ENCODE results near the gene ELMO1.

Gene ELMO1

DNA sequence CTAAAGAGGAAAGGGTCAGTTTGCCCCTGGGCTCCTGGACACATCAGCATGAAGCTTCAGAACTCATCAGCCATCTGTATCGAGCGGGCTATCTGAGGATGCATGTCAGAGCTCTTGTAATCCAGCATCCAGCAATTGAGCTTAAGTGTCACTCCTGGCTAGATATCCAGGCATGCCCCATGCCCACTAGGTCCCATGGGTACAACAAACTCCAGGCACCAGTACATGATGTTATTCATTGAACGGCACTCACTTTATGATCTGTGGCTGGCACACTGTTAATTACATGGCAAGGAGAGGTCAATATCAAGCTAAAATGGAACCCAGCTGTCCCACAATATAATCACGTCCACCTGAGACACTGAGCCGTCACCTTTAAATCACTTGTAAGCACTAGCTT, 274.2 kb downstream of the ELMO1 start:
- TF ChIP-seq EZH2 (IDR thresholded peaks at IDR 0.05; ENCODE audit: borderline replicate concordance, low read depth, low read length, severe bottlenecking), result no peak
- TF ChIP-seq, protein P1, sequence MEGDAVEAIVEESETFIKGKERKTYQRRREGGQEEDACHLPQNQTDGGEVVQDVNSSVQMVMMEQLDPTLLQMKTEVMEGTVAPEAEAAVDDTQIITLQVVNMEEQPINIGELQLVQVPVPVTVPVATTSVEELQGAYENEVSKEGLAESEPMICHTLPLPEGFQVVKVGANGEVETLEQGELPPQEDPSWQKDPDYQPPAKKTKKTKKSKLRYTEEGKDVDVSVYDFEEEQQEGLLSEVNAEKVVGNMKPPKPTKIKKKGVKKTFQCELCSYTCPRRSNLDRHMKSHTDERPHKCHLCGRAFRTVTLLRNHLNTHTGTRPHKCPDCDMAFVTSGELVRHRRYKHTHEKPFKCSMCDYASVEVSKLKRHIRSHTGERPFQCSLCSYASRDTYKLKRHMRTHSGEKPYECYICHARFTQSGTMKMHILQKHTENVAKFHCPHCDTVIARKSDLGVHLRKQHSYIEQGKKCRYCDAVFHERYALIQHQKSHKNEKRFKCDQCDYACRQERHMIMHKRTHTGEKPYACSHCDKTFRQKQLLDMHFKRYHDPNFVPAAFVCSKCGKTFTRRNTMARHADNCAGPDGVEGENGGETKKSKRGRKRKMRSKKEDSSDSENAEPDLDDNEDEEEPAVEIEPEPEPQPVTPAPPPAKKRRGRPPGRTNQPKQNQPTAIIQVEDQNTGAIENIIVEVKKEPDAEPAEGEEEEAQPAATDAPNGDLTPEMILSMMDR (IDR thresholded peaks at IDR 0.05; ENCODE audit: borderline replicate concordance, extremely low read depth, low read length, poor library complexity, severe bottlenecking), result no peak
- Histone ChIP-seq H3K4me1 (ENCODE audit: insufficient read depth, low read length) (peaks cover 30% of the 10 kb centered on the region), H4K20me1 (ENCODE audit: insufficient read depth, low read length) (no peaks in the 10 kb centered on the region), H3K4me3 (ENCODE audit: low read depth in 1 of 2, low read length in 2 of 2) (no peak overlapping the region), H3K9me3 (ENCODE audit: insufficient read depth, low read length, severe bottlenecking) (peaks cover 4% of the 10 kb centered on the region), H2AFZ (ENCODE audit: low read depth, low read length) (no peak overlapping the region), H3K27ac (ENCODE audit: low read length) (peak overlapping the region; percentile 68), H3K4me2 (ENCODE audit: insufficient read depth, low read length) (no peak overlapping the region), H3K27me3 (ENCODE audit: insufficient read depth, low read length, poor library complexity) (no peaks in the 10 kb centered on the region), H3K9ac (ENCODE audit: low read depth, low read length) (no peak overlapping the region), H3K79me2 (ENCODE audit: insufficient read depth, low read length) (no peaks in the 10 kb centered on the region), H3K36me3 (ENCODE audit: insufficient read depth, low read length) (peaks cover 29% of the 10 kb centered on the region)
- no peak for DNase-seq
- ATAC-seq (ENCODE audit: insufficient read depth, low read depth), result no peak

DNA sequence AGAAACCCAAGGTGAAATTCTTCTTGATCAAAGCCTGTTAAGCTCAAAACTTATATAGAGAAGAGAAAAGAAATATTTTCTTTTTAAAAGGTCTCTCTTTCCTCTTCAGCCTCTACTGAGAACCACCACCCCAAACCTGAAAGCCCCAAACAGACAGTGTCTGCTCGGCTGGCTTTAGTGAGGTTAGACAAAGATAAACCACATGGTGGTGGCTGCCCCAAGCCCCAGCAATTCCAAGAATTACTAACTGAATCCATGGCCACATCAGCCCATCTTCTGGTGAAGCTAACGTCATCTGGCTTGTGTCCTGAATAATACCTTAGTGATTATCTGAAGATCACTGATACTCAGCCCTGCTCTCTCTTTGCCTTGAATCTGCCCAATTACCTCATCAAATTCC, 275.0 kb downstream of the ELMO1 start:
- Histone ChIP-seq H3K27me3 (ENCODE audit: insufficient read depth, low read length, poor library complexity) (no peaks in the 10 kb centered on the region), H3K9me3 (ENCODE audit: insufficient read depth, low read length, severe bottlenecking) (peaks cover 4% of the 10 kb centered on the region), H3K9ac (ENCODE audit: low read depth, low read length) (0 out of 2 replicates have a peak overlapping the region, but pooled peaks have one; percentile 2), H2AFZ (ENCODE audit: low read depth, low read length) (no peak overlapping the region), H3K4me3 (ENCODE audit: low read depth in 1 of 2, low read length in 2 of 2) (no peak overlapping the region), H3K79me2 (ENCODE audit: insufficient read depth, low read length) (no peaks in the 10 kb centered on the region), H3K4me1 (ENCODE audit: insufficient read depth, low read length) (peaks cover 30% of the 10 kb centered on the region), H4K20me1 (ENCODE audit: insufficient read depth, low read length) (no peaks in the 10 kb centered on the region), H3K36me3 (ENCODE audit: insufficient read depth, low read length) (peaks cover 33% of the 10 kb centered on the region), H3K27ac (ENCODE audit: low read length) (peak overlapping the region; percentile 68), H3K4me2 (ENCODE audit: insufficient read depth, low read length) (no peak overlapping the region)
- DNase-seq, result peak; percentile 75
- TF ChIP-seq, protein P1 (IDR thresholded peaks at IDR 0.05; ENCODE audit: borderline replicate concordance, extremely low read depth, low read length, poor library complexity, severe bottlenecking), result no peak
- no peak for TF ChIP-seq EZH2 (IDR thresholded peaks at IDR 0.05; ENCODE audit: borderline replicate concordance, low read depth, low read length, severe bottlenecking)
- peak; percentile 93 for ATAC-seq (ENCODE audit: insufficient read depth, low read depth)

DNA sequence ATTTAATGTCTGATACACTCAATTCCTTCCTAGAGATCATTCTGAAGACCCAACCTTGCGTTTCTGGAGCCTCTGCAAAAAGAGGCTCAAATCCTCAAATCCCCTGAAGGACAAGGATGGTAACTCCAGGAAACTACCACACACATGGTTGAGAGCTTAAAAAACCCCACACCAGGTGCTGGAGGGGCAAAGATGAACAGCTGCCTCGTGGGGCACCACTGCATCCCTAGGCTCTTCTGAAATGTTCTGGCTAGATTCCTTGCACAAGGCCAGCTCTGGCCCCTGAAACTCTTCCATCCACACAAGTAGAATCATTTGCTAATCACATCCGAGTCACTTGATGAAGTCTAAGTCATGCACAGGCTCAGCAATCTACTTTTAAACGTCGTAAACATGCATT, 286.6 kb downstream of the ELMO1 start:
- no peaks in the 10 kb centered on the region for H3K27me3 ChIP-seq (ENCODE audit: insufficient read depth, low read length, poor library complexity)
- no peak; the same call in 2 of the 3 replicates for ATAC-seq (ENCODE audit: insufficient read depth, low read depth)
- H3K9ac ChIP-seq (ENCODE audit: low read depth, low read length), result no peak overlapping the region
- H3K4me3 ChIP-seq (ENCODE audit: low read depth in 1 of 2, low read length in 2 of 2), result no peak overlapping the region
- H3K27ac ChIP-seq (ENCODE audit: low read length), result no peak overlapping the region
- H2AFZ ChIP-seq (ENCODE audit: low read depth, low read length), result no peak overlapping the region
- no peaks in the 10 kb centered on the region for H3K79me2 ChIP-seq (ENCODE audit: insufficient read depth, low read length)
- H4K20me1 ChIP-seq (ENCODE audit: insufficient read depth, low read length), result no peaks in the 10 kb centered on the region
- DNase-seq, result no peak
- H3K9me3 ChIP-seq (ENCODE audit: insufficient read depth, low read length, severe bottlenecking), result peaks cover 2% of the 10 kb centered on the region
- TF ChIP-seq EZH2 (IDR thresholded peaks at IDR 0.05; ENCODE audit: borderline replicate concordance, low read depth, low read length, severe bottlenecking), result no peak
- TF ChIP-seq, protein P1 (IDR thresholded peaks at IDR 0.05; ENCODE audit: borderline replicate concordance, extremely low read depth, low read length, poor library complexity, severe bottlenecking), result no peak
- no peaks in the 10 kb centered on the region; the same call in 1 of the 2 replicates for H3K36me3 ChIP-seq (ENCODE audit: insufficient read depth, low read length)
- H3K4me2 ChIP-seq (ENCODE audit: insufficient read depth, low read length), result no peak overlapping the region
- H3K4me1 ChIP-seq (ENCODE audit: insufficient read depth, low read length), result no peaks in the 10 kb centered on the region

DNA sequence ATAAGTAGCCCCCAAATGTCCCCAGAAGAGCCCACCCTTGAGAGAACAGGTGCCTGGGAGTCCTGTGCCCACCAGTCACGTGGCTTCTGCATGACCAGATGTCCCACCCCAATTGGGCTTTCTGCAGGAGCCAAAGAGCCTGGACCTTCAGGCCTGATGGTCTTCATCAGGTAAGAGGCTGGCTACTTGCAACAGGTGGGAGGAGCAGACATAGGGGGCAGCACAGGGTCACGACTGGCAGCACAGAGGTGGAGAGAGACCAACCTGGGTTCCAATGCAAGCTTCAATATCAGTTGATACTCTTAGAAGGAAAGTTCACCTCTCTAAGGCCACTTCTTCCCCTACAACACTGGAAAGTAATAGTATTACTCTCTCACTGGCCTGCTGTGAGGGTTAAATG, 288.0 kb downstream of the ELMO1 start:
- no peak overlapping the region for H3K9ac ChIP-seq (ENCODE audit: low read depth, low read length)
- no peak for DNase-seq
- no peak overlapping the region for H3K4me2 ChIP-seq (ENCODE audit: insufficient read depth, low read length)
- no peaks in the 10 kb centered on the region for H3K79me2 ChIP-seq (ENCODE audit: insufficient read depth, low read length)
- H2AFZ ChIP-seq (ENCODE audit: low read depth, low read length), result no peak overlapping the region
- peaks cover 2% of the 10 kb centered on the region for H3K9me3 ChIP-seq (ENCODE audit: insufficient read depth, low read length, severe bottlenecking)
- H3K27me3 ChIP-seq (ENCODE audit: insufficient read depth, low read length, poor library complexity), result no peaks in the 10 kb centered on the region
- no peaks in the 10 kb centered on the region for H4K20me1 ChIP-seq (ENCODE audit: insufficient read depth, low read length)
- H3K36me3 ChIP-seq (ENCODE audit: insufficient read depth, low read length), result no peaks in the 10 kb centered on the region; the same call in 1 of the 2 replicates
- no peaks in the 10 kb centered on the region for H3K4me1 ChIP-seq (ENCODE audit: insufficient read depth, low read length)
- H3K27ac ChIP-seq (ENCODE audit: low read length), result no peak overlapping the region
- TF ChIP-seq, protein P1 (IDR thresholded peaks at IDR 0.05; ENCODE audit: borderline replicate concordance, extremely low read depth, low read length, poor library complexity, severe bottlenecking), result no peak
- no peak for TF ChIP-seq EZH2 (IDR thresholded peaks at IDR 0.05; ENCODE audit: borderline replicate concordance, low read depth, low read length, severe bottlenecking)
- H3K4me3 ChIP-seq (ENCODE audit: low read depth in 1 of 2, low read length in 2 of 2), result no peak overlapping the region
- no peak for ATAC-seq (ENCODE audit: insufficient read depth, low read depth)

Data from DND-41 (cell line).